K562 (cell line): ENCODE measurements around the gene TMCO1. TPM values are rescaled to one million over a fixed set of nuclear protein-coding genes. Genes with fewer than 3 reads are reported as not detected.

Experiments
- CBFA2T3 ChIP-seq: fragments of 450-650 bp; IDR thresholded peaks from 2 replicates; pipeline ENCODE4 v1.6.1; 2017
- DACH1 ChIP-seq: fragments of 450-650 bp; IDR thresholded peaks from 2 replicates; pipeline ENCODE4 v1.6.1; 2018; ENCODE audit not compliant: partially characterized antibody
- HNRNPL ChIP-seq: fragments of 200-400 bp; formaldehyde crosslinking; IDR thresholded peaks from 2 replicates; pipeline ENCODE4 v1.6.1; 2017; ENCODE audit warnings: low read depth, mild to moderate bottlenecking, low read length
- MTF1 ChIP-seq: fragments of 250-450 bp; sonication (Bioruptor Pico); IDR thresholded peaks from 2 replicates; pipeline ENCODE4 v1.9.0; 2021; ENCODE audit warnings: moderate library complexity, mild to moderate bottlenecking, inconsistent platforms, borderline replicate concordance
- SRSF7 ChIP-seq: fragments of 200-400 bp; formaldehyde crosslinking; optimal IDR thresholded peaks from 2 replicates; pipeline ENCODE3; 2017; ENCODE audit warnings: mild to moderate bottlenecking, low read depth, low read length
- TEAD4 ChIP-seq, 2 experiments: sonication (generic) in 1 of 2; formaldehyde crosslinking in 1 of 2; IDR thresholded peaks; 2 replicates each; pipeline versions ENCODE4 v1.6.1 to v1.8.0; 2012 to 2022; ENCODE audit warnings: borderline replicate concordance in 1 of 2, inconsistent platforms in 1 of 2, low read length in 1 of 2, mild to moderate bottlenecking in 1 of 2, missing genetic modification reagents in 1 of 2
- ZFX ChIP-seq: sonication (generic); formaldehyde crosslinking; IDR thresholded peaks from 2 replicates; pipeline ENCODE4 v1.8.0; 2022; ENCODE audit warnings: mild to moderate bottlenecking, missing genetic modification reagents, moderate library complexity
- ZNF41 ChIP-seq: fragments of 250-450 bp; sonication (Bioruptor Pico); conservative IDR thresholded peaks from 2 replicates; pipeline ENCODE4 v1.4.0; 2020; ENCODE audit warnings: mild to moderate bottlenecking
- ZNF507 ChIP-seq: conservative IDR thresholded peaks from 2 replicates; pipeline ENCODE4 v1.6.1; 2017; ENCODE audit warnings: missing genetic modification characterization, missing compliant biosample characterization
- polyA plus RNA-seq, 8 experiments: library from polyadenylated mRNA; depleted of rRNA in 4 of 8; stranded (reverse) in 5 of 8; unstranded in 3 of 8; fragments of >200 nt; fragmentation: Nextera tagmentation in 2 of 8; fragmentation: Illumina TruSeq in 1 of 8; extraction: Ambion mirVana in 2 of 8; extraction: Trizol in 1 of 8; gene quantifications; 2 replicates each; pipeline versions ENCODE4 v1.2.1 to v1.2.3, GENCODE V29; 2011 to 2014; ENCODE audit warnings: inconsistent platforms in 1 of 8, missing spikeins in 1 of 8
- total RNA-seq, 7 experiments: library from RNA; depleted of rRNA in 6 of 7; stranded (reverse); fragments of >200 nt in 6 of 7; fragmentation: Illumina TruSeq in 2 of 7; extraction: Trizol in 2 of 7; gene quantifications; 2 replicates each; pipeline versions ENCODE4 v1.2.1 to v1.2.3, GENCODE V29; 2011 to 2021; ENCODE audit warnings: low replicate concordance in 1 of 7
- TF ChIP-seq, protein P1 (sequence below): fragments of 250-450 bp; sonication (Bioruptor Pico); IDR thresholded peaks from 2 replicates; pipeline ENCODE4 v1.4.0; 2020; ENCODE audit warnings: mild to moderate bottlenecking, moderate library complexity
- TF ChIP-seq, protein P2 (sequence below), 2 experiments: fragments of 450-650 bp in 1 of 2; sonication (generic) in 1 of 2; formaldehyde crosslinking in 1 of 2; IDR thresholded peaks; 2 replicates each; pipeline versions ENCODE4 v1.7.1 to v1.9.0; 2016 to 2022; ENCODE audit warnings: inconsistent platforms in 1 of 2, mild to moderate bottlenecking in 1 of 2, missing genetic modification reagents in 1 of 2
- TF ChIP-seq, protein P3 (sequence below): fragments of 450-650 bp; conservative IDR thresholded peaks from 2 replicates; pipeline ENCODE4 v1.6.1; 2016; ENCODE audit warnings: missing genetic modification characterization, low read depth, mild to moderate bottlenecking, missing compliant biosample characterization, moderate library complexity

TMCO1 gene
- total and polyA plus RNA-seq, 9 of the 15 experiments (the other 6 are each of a cell fraction or from before 2014, with no cell fraction given) = 69.3 to 561 (median 175) TPM

DNA sequence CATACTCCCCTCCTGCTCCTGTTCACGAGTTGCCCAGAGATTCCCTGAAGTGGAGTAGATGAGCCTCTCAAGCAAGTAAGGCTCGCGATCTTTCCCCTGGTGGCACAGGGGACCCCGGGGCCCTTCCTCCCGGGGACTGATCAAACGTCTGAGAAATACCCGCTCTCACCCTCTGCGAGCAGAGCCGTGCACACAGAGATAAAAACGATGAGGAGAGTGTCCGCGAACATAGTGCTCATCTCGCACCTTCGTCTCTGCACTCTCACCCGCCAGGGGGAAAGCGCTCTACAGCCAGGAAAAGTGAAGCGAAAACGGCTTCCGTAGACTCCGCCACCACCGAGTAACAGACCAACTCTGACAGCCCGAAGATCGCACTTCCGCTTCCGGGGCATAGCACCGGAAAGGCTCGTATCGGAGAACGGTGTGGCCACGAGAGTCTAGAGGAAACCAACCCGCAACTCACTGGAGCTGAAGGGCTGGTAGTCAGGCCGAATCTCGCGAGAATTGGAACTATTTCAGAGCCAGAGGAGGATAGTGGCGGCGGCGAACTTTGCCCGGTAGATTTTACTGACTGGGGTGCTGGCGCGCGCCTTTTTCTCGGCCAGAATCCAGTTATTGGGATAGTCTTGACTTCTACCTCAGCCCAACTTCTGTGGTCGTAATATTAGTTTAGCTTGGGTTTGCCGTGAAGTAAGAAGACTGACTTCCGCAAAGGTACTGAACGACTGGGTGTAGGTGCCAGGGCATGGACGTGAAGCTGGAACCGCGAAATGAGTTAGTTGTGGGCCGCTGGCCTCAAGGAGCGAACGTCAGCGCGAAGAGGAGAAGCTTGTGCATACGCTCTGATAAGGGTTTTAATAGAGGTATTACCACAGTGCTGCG lies at the start of gene TMCO1 (continued):
- TF ChIP-seq, protein P1, sequence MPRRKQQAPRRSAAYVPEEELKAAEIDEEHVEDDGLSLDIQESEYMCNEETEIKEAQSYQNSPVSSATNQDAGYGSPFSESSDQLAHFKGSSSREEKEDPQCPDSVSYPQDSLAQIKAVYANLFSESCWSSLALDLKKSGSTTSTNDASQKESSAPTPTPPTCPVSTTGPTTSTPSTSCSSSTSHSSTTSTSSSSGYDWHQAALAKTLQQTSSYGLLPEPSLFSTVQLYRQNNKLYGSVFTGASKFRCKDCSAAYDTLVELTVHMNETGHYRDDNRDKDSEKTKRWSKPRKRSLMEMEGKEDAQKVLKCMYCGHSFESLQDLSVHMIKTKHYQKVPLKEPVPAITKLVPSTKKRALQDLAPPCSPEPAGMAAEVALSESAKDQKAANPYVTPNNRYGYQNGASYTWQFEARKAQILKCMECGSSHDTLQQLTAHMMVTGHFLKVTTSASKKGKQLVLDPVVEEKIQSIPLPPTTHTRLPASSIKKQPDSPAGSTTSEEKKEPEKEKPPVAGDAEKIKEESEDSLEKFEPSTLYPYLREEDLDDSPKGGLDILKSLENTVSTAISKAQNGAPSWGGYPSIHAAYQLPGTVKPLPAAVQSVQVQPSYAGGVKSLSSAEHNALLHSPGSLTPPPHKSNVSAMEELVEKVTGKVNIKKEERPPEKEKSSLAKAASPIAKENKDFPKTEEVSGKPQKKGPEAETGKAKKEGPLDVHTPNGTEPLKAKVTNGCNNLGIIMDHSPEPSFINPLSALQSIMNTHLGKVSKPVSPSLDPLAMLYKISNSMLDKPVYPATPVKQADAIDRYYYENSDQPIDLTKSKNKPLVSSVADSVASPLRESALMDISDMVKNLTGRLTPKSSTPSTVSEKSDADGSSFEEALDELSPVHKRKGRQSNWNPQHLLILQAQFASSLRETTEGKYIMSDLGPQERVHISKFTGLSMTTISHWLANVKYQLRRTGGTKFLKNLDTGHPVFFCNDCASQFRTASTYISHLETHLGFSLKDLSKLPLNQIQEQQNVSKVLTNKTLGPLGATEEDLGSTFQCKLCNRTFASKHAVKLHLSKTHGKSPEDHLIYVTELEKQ = no peak
- TF ChIP-seq SRSF7 (no peak), CBFA2T3 (0 out of 2 replicates have a peak, but pooled peaks have one; percentile 7), ZNF507 (no peak), TEAD4 (IDR thresholded peaks at IDR 0.05; ENCODE audit: low read length) (no peak; the same call in none of the 2 replicates), TEAD4 (CRISPR knock-in tag; IDR thresholded peaks at IDR 0.05; ENCODE audit: borderline replicate concordance) (no peak), HNRNPL (0 out of 2 replicates have a peak, but pooled peaks have one; percentile 13), ZNF41 (no peak), MTF1 (CRISPR knock-in tag) (no peak), DACH1 (peak; percentile 45), ZFX (CRISPR knock-in tag) (peak; percentile 75)
- TF ChIP-seq, protein P2, sequence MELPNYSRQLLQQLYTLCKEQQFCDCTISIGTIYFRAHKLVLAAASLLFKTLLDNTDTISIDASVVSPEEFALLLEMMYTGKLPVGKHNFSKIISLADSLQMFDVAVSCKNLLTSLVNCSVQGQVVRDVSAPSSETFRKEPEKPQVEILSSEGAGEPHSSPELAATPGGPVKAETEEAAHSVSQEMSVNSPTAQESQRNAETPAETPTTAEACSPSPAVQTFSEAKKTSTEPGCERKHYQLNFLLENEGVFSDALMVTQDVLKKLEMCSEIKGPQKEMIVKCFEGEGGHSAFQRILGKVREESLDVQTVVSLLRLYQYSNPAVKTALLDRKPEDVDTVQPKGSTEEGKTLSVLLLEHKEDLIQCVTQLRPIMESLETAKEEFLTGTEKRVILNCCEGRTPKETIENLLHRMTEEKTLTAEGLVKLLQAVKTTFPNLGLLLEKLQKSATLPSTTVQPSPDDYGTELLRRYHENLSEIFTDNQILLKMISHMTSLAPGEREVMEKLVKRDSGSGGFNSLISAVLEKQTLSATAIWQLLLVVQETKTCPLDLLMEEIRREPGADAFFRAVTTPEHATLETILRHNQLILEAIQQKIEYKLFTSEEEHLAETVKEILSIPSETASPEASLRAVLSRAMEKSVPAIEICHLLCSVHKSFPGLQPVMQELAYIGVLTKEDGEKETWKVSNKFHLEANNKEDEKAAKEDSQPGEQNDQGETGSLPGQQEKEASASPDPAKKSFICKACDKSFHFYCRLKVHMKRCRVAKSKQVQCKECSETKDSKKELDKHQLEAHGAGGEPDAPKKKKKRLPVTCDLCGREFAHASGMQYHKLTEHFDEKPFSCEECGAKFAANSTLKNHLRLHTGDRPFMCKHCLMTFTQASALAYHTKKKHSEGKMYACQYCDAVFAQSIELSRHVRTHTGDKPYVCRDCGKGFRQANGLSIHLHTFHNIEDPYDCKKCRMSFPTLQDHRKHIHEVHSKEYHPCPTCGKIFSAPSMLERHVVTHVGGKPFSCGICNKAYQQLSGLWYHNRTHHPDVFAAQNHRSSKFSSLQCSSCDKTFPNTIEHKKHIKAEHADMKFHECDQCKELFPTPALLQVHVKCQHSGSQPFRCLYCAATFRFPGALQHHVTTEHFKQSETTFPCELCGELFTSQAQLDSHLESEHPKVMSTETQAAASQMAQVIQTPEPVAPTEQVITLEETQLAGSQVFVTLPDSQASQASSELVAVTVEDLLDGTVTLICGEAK (IDR thresholded peaks at IDR 0.05) = peak; percentile 100
- TF ChIP-seq, protein P2 (CRISPR knock-in tag; IDR thresholded peaks at IDR 0.05) = no peak
- TF ChIP-seq, protein P3, sequence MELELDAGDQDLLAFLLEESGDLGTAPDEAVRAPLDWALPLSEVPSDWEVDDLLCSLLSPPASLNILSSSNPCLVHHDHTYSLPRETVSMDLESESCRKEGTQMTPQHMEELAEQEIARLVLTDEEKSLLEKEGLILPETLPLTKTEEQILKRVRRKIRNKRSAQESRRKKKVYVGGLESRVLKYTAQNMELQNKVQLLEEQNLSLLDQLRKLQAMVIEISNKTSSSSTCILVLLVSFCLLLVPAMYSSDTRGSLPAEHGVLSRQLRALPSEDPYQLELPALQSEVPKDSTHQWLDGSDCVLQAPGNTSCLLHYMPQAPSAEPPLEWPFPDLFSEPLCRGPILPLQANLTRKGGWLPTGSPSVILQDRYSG (tag) = no peak
